ENCODE data around the gene NIPAL4.
"Not testable (repeated sequence)": the region's sequence is repeated elsewhere in the genome, so short reads cannot be mapped to it uniquely, and the experiment has no call there.

The NIPAL4 gene

DNA sequence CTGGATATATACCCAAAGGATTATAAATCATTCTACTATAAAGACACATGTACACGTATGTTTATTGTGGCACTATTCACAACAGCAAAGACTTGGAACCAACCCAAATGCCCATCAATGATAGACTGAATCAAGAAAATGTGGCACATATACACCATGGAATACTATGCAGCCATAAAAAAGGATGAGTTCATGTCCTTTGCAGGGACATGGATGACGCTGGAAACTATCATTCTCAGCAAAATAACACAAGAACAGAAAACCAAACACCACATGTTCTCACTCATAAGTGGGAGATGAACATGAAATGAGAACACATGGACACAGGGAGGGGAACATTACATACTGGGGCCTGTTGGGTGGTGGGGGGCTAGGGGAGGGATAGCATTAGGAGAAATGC lies 22.7 kb downstream of the NIPAL4 start:
- Histone ChIP-seq H3K4me1 (ENCODE audit: control insufficient read depth in 5 of 5, insufficient read depth in 5 of 5, low read length in 5 of 5) (peaks cover 0 to 13% (median 5%) of the 10 kb centered on the region in 5 donors), H3K36me3 (ENCODE audit: control insufficient read depth in 5 of 5, insufficient read depth in 5 of 5, low read length in 5 of 5) (peaks cover 0 to 26% (median 5%) of the 10 kb centered on the region in 5 donors)
- not testable (repeated sequence) for H3K27ac ChIP-seq (ENCODE audit: low read depth, low read length); H3K27me3 ChIP-seq (ENCODE audit: control insufficient read depth in 5 of 5, insufficient read depth in 4 of 5, low read length in 5 of 5); H3K9ac ChIP-seq (ENCODE audit: low read length in 5 of 5); H3K9me3 ChIP-seq (ENCODE audit: control insufficient read depth in 5 of 5, low read length in 5 of 5); H3K4me3 ChIP-seq (ENCODE audit: low read depth in 1 of 5, low read length in 5 of 5)

- Histone ChIP-seq H3K27me3 (ENCODE audit: control insufficient read depth in 5 of 5, insufficient read depth in 4 of 5, low read length in 5 of 5) (peaks cover 0 to 4% (median 2%) of the 10 kb centered on the region in 5 donors), H3K4me1 (ENCODE audit: control insufficient read depth in 5 of 5, insufficient read depth in 5 of 5, low read length in 5 of 5) (peaks cover 0 to 13% (median 5%) of the 10 kb centered on the region in 5 donors), H3K9me3 (ENCODE audit: control insufficient read depth in 5 of 5, low read length in 5 of 5) (no peaks in the 10 kb centered on the region), H3K9ac (ENCODE audit: low read length in 5 of 5) (no peak overlapping the region), H3K36me3 (ENCODE audit: control insufficient read depth in 5 of 5, insufficient read depth in 5 of 5, low read length in 5 of 5) (peaks cover 0 to 28% (median 5%) of the 10 kb centered on the region in 5 donors), H3K27ac (ENCODE audit: low read depth, low read length) (no peak overlapping the region), H3K4me3 (ENCODE audit: low read depth in 1 of 5, low read length in 5 of 5) (no peak overlapping the region)
Measured at GRCh38 chr5:157484768-157485167, 24.8 kb downstream of the NIPAL4 start.

GRCh38 chr5:157485340-157485739 lies 25.3 kb downstream of the NIPAL4 start:
- Histone ChIP-seq H3K27me3 (ENCODE audit: control insufficient read depth in 5 of 5, insufficient read depth in 4 of 5, low read length in 5 of 5) (peaks cover 0 to 1% (median under 1%) of the 10 kb centered on the region in 5 donors), H3K36me3 (ENCODE audit: control insufficient read depth in 5 of 5, insufficient read depth in 5 of 5, low read length in 5 of 5) (peaks cover 0 to 28% (median 2%) of the 10 kb centered on the region in 5 donors), H3K4me3 (ENCODE audit: low read depth in 1 of 5, low read length in 5 of 5) (no peak overlapping the region), H3K9ac (ENCODE audit: low read length in 5 of 5) (no peak overlapping the region), H3K4me1 (ENCODE audit: control insufficient read depth in 5 of 5, insufficient read depth in 5 of 5, low read length in 5 of 5) (peaks cover 0 to 13% (median 5%) of the 10 kb centered on the region in 5 donors), H3K9me3 (ENCODE audit: control insufficient read depth in 5 of 5, low read length in 5 of 5) (no peaks in the 10 kb centered on the region), H3K27ac (ENCODE audit: low read depth, low read length) (no peak overlapping the region)

DNA sequence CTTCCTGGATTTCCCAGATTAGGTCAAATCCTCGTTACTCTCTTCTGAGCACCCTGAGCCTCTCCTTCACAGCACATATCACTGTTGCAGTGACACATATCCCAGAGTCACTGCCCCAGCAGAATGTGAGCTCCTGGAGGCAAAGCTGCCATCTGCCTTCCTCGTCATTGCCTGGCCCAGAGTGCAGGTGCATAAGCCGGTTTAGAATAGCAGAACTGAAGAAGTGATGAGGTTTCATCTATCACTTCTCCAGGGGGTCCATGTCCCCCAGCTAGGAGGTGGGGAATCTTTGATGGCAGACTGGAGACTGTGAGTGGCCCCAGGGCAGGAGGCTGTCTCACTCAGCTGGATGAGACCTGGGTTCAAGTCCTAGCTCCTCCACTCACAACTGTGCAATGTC lies 25.8 kb downstream of the NIPAL4 start:
- Histone ChIP-seq H3K27ac (ENCODE audit: low read depth, low read length) (no peak overlapping the region), H3K36me3 (ENCODE audit: control insufficient read depth in 5 of 5, insufficient read depth in 5 of 5, low read length in 5 of 5) (peaks cover 0 to 28% (median 2%) of the 10 kb centered on the region in 5 donors)

DNA sequence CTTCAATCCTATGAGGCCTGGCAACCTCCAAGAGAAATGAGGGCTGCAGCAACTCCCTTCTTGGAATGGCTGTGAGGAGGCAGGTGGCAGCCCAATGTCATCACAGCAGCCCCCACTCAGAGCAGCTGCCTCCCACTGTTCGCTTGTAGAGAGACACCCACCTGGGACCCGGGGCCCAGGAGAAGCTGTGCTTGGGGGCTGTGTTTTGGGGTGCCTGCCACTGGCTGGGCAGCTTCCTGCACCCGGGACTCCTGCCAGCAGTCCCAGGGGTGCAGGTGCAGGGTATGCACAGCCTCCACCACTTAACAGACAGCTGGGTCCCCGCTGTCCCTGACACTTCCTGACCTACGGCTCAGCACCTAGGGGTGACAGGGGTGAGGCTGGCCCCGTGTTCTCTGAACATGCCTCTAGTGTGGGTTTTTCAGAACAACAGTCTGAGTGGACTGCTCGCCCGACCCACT lies 26.2 kb downstream of the NIPAL4 start:
- Histone ChIP-seq H3K27ac (ENCODE audit: low read depth, low read length) (no peak overlapping the region), H3K4me1 (ENCODE audit: control insufficient read depth in 5 of 5, insufficient read depth in 5 of 5, low read length in 5 of 5) (peaks cover 0 to 13% (median 5%) of the 10 kb centered on the region in 5 donors), H3K36me3 (ENCODE audit: control insufficient read depth in 5 of 5, insufficient read depth in 5 of 5, low read length in 5 of 5) (peaks cover 0 to 27% (median 2%) of the 10 kb centered on the region in 5 donors), H3K27me3 (ENCODE audit: control insufficient read depth in 5 of 5, insufficient read depth in 4 of 5, low read length in 5 of 5) (no peaks in the 10 kb centered on the region), H3K9me3 (ENCODE audit: control insufficient read depth in 5 of 5, low read length in 5 of 5) (no peaks in the 10 kb centered on the region), H3K4me3 (ENCODE audit: low read depth in 1 of 5, low read length in 5 of 5) (no peak overlapping the region), H3K9ac (ENCODE audit: low read length in 5 of 5) (no peak overlapping the region)

More for the DNA sequence above, 25.8 kb downstream of the NIPAL4 start:
- H3K4me3 ChIP-seq (ENCODE audit: low read depth in 1 of 5, low read length in 5 of 5), result no peak overlapping the region
- H3K9me3 ChIP-seq (ENCODE audit: control insufficient read depth in 5 of 5, low read length in 5 of 5), result no peaks in the 10 kb centered on the region
- H3K4me1 ChIP-seq (ENCODE audit: control insufficient read depth in 5 of 5, insufficient read depth in 5 of 5, low read length in 5 of 5), result peaks cover 0 to 13% (median 5%) of the 10 kb centered on the region in 5 donors
- H3K9ac ChIP-seq (ENCODE audit: low read length in 5 of 5), result no peak overlapping the region
- H3K27me3 ChIP-seq (ENCODE audit: control insufficient read depth in 5 of 5, insufficient read depth in 4 of 5, low read length in 5 of 5), result no peaks in the 10 kb centered on the region

DNA sequence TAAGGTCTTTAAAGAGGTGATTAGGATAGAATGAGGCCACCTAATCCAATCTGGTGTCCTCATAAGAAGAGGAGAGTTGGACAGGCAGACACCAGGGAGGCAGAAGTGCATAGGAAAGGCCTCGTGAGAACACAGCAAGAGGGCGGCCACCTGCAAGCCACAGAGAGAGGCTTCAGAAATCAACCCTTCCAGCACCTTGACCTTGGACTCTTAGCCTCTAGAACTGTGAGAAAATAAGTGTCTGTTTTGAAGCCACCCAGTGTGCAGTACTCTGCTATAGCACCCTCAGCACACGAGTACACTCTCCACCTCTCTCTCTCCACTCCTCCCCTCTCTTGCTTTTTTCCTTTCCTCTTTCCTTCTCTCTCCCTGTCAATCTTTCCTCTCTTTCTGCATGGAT lies 26.8 kb downstream of the NIPAL4 start:
- no peaks in the 10 kb centered on the region for H3K27me3 ChIP-seq (ENCODE audit: control insufficient read depth in 5 of 5, insufficient read depth in 4 of 5, low read length in 5 of 5)
- H3K4me3 ChIP-seq (ENCODE audit: low read depth in 1 of 5, low read length in 5 of 5), result no peak overlapping the region
- peaks cover 0 to 24% (median 7%) of the 10 kb centered on the region in 5 donors for H3K36me3 ChIP-seq (ENCODE audit: control insufficient read depth in 5 of 5, insufficient read depth in 5 of 5, low read length in 5 of 5)
- H3K27ac ChIP-seq (ENCODE audit: low read depth, low read length), result no peak overlapping the region
- peaks cover 0 to 13% (median 5%) of the 10 kb centered on the region in 5 donors for H3K4me1 ChIP-seq (ENCODE audit: control insufficient read depth in 5 of 5, insufficient read depth in 5 of 5, low read length in 5 of 5)
- no peak overlapping the region for H3K9ac ChIP-seq (ENCODE audit: low read length in 5 of 5)
- no peaks in the 10 kb centered on the region for H3K9me3 ChIP-seq (ENCODE audit: control insufficient read depth in 5 of 5, low read length in 5 of 5)

DNA sequence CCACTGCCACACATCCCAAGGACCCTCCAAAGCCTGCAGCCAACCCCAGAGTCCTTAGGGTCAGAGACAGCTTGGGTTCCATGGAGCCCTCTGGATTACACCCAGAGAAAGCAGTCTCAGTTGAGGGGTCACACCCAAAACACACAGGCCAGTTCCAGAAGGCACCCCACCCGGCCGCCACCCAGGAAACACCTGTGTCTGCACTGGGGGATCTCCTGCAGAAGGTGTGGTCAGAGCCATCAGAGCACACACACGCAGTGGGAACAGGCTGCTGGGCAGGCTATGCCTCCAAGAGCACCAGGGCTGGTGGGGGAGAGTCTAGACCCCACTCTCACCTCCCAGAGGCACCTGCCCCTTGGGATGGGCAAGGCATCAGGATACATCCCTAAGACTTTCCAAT lies 27.3 kb downstream of the NIPAL4 start:
- H3K27ac ChIP-seq (ENCODE audit: low read depth, low read length), result no peak overlapping the region
- peaks cover 0 to 24% (median 7%) of the 10 kb centered on the region in 5 donors for H3K36me3 ChIP-seq (ENCODE audit: control insufficient read depth in 5 of 5, insufficient read depth in 5 of 5, low read length in 5 of 5)
- no peak overlapping the region for H3K4me3 ChIP-seq (ENCODE audit: low read depth in 1 of 5, low read length in 5 of 5)
- no peaks in the 10 kb centered on the region for H3K27me3 ChIP-seq (ENCODE audit: control insufficient read depth in 5 of 5, insufficient read depth in 4 of 5, low read length in 5 of 5)
- peaks cover 0 to 13% (median 5%) of the 10 kb centered on the region in 5 donors for H3K4me1 ChIP-seq (ENCODE audit: control insufficient read depth in 5 of 5, insufficient read depth in 5 of 5, low read length in 5 of 5)
- no peaks in the 10 kb centered on the region for H3K9me3 ChIP-seq (ENCODE audit: control insufficient read depth in 5 of 5, low read length in 5 of 5)
- H3K9ac ChIP-seq (ENCODE audit: low read length in 5 of 5), result no peak overlapping the region

DNA sequence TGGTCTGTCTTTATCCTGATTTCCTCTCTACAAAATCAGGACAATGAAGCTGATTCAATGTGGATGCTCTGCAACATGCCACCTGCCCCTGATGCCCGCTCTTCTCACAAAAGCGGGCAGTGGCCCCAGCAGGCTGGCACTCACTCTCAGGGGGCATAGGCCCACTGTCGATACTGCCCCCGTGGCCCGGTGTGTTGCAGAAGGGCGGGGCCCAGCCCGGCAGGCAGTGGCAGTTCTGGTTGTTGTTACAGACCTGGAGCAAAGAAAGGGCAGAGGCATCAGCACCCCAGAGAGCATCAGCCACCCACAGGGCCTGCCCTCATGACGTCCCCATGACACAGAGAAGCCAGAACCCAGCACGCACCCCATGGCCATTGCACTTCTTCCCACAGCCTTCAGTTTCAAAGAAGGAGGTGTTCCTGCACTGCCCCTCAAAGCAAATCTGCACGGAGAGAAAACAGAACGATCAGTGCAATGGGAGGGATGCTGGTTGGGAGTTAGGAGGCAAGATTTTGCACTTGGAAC lies 31.5 kb downstream of the NIPAL4 start:
- Histone ChIP-seq H3K27ac (ENCODE audit: low read depth, low read length) (no peak overlapping the region), H3K9me3 (ENCODE audit: control insufficient read depth in 5 of 5, low read length in 5 of 5) (no peaks in the 10 kb centered on the region), H3K4me1 (ENCODE audit: control insufficient read depth in 5 of 5, insufficient read depth in 5 of 5, low read length in 5 of 5) (no peaks in the 10 kb centered on the region), H3K4me3 (ENCODE audit: low read depth in 1 of 5, low read length in 5 of 5) (no peak overlapping the region), H3K27me3 (ENCODE audit: control insufficient read depth in 5 of 5, insufficient read depth in 4 of 5, low read length in 5 of 5) (no peaks in the 10 kb centered on the region), H3K9ac (ENCODE audit: low read length in 5 of 5) (no peak overlapping the region), H3K36me3 (ENCODE audit: control insufficient read depth in 5 of 5, insufficient read depth in 5 of 5, low read length in 5 of 5) (peaks cover 0 to 20% (median 13%) of the 10 kb centered on the region in 5 donors)

GRCh38 chr5:157492886-157493285 lies 32.9 kb downstream of the NIPAL4 start:
- Histone ChIP-seq H3K9ac (ENCODE audit: low read length in 5 of 5) (no peak overlapping the region), H3K27ac (ENCODE audit: low read depth, low read length) (no peak overlapping the region)

GRCh38 chr5:157494178-157494832 lies 34.3 kb downstream of the NIPAL4 start:
- H3K27ac ChIP-seq (ENCODE audit: low read depth, low read length), result no peak overlapping the region
- no peaks in the 10 kb centered on the region for H3K9me3 ChIP-seq (ENCODE audit: control insufficient read depth in 5 of 5, low read length in 5 of 5)

More at GRCh38 chr5:157492886-157493285, 32.9 kb downstream of the NIPAL4 start:
- peaks cover 0 to 18% (median 12%) of the 10 kb centered on the region in 5 donors for H3K36me3 ChIP-seq (ENCODE audit: control insufficient read depth in 5 of 5, insufficient read depth in 5 of 5, low read length in 5 of 5)
- no peaks in the 10 kb centered on the region for H3K27me3 ChIP-seq (ENCODE audit: control insufficient read depth in 5 of 5, insufficient read depth in 4 of 5, low read length in 5 of 5)
- no peaks in the 10 kb centered on the region for H3K4me1 ChIP-seq (ENCODE audit: control insufficient read depth in 5 of 5, insufficient read depth in 5 of 5, low read length in 5 of 5)
- no peak overlapping the region for H3K4me3 ChIP-seq (ENCODE audit: low read depth in 1 of 5, low read length in 5 of 5)
- H3K9me3 ChIP-seq (ENCODE audit: control insufficient read depth in 5 of 5, low read length in 5 of 5), result no peaks in the 10 kb centered on the region

More at GRCh38 chr5:157494178-157494832, 34.3 kb downstream of the NIPAL4 start:
- peaks cover 0 to 18% (median 9%) of the 10 kb centered on the region in 5 donors for H3K36me3 ChIP-seq (ENCODE audit: control insufficient read depth in 5 of 5, insufficient read depth in 5 of 5, low read length in 5 of 5)
- peaks cover 0 to 4% (median 0%) of the 10 kb centered on the region in 5 donors for H3K4me1 ChIP-seq (ENCODE audit: control insufficient read depth in 5 of 5, insufficient read depth in 5 of 5, low read length in 5 of 5)
- no peak overlapping the region for H3K4me3 ChIP-seq (ENCODE audit: low read depth in 1 of 5, low read length in 5 of 5)
- H3K9ac ChIP-seq (ENCODE audit: low read length in 5 of 5), result no peak overlapping the region
- no peaks in the 10 kb centered on the region for H3K27me3 ChIP-seq (ENCODE audit: control insufficient read depth in 5 of 5, insufficient read depth in 4 of 5, low read length in 5 of 5)

Measured in subcutaneous abdominal adipose tissue (tissue), 5 donors.